Gastrocnemius medialis (tissue), 4 donors: Measurements from ENCODE around the gene TRA2B.

ENCODE experiments used
- CTCF ChIP-seq, 5 experiments: fragments of 450-650 bp in 3 of 5; fragments of 200-600 bp in 2 of 5; sonication (generic) in 2 of 5; IDR thresholded peaks in 4 of 5; conservative IDR thresholded peaks in 1 of 5; 1 replicate in 4 of 5; 2 replicates in 1 of 5; pipeline ENCODE4 v1.5.1; 2016 to 2019; ENCODE audit warnings: antibody characterized with exemption in 5 of 5, mild to moderate bottlenecking in 3 of 5, moderate library complexity in 3 of 5
- POLR2A ChIP-seq, 2 donors: fragments of 450-650 bp; IDR thresholded peaks; one replicate each; pipeline ENCODE4 v1.6.1; 2017; ENCODE audit warnings: antibody characterized with exemption in 2 of 2, mild to moderate bottlenecking in 2 of 2, moderate library complexity in 2 of 2

- no peak for TF ChIP-seq CTCF (IDR thresholded peaks at IDR 0.05 in 4 of 5, conservative IDR thresholded peaks at IDR 0.05 in 1 of 5)
- TF ChIP-seq POLR2A (IDR thresholded peaks at IDR 0.05): peak; percentile 100
Measured at GRCh38 chr3:185937689-185938374, at the start of gene TRA2B.
